Karpas-422 (cell line): ENCODE data around the gene MGAT5. TPM values are rescaled to one million over a fixed set of nuclear protein-coding genes. Genes with fewer than 3 reads are reported as not detected.

Source experiments
- DNase-seq: peaks from one replicate; pipeline ENCODE4 v3.0.0-alpha.2; 2015
- H2AFZ ChIP-seq: fragments of 200-600 bp; sonication (generic); 2 replicates; pipeline ENCODE4 v1.6.1; 2014; ENCODE audit warnings: antibody characterized with exemption, low read length, mixed read lengths
- H3K27ac ChIP-seq: fragments of 200-600 bp; sonication (generic); 2 replicates; pipeline ENCODE4 v1.5.1; 2014; ENCODE audit warnings: mild to moderate bottlenecking, low read length, moderate library complexity
- H3K27me3 ChIP-seq: fragments of 200-600 bp; sonication (generic); 2 replicates; pipeline ENCODE4 v1.6.1; 2014; ENCODE audit warnings: low read length, mixed read lengths
- H3K36me3 ChIP-seq: fragments of 200-600 bp; sonication (generic); 2 replicates; pipeline ENCODE4 v1.6.1; 2014; ENCODE audit warnings: low read length, mixed read lengths; ENCODE audit not compliant: insufficient read depth
- H3K4me1 ChIP-seq: fragments of 200-600 bp; sonication (generic); 2 replicates; pipeline ENCODE4 v1.6.1; 2014; ENCODE audit warnings: mild to moderate bottlenecking, low read length, mixed read lengths
- H3K4me2 ChIP-seq: fragments of 200-600 bp; sonication (generic); 2 replicates; pipeline ENCODE4 v1.6.1; 2014; ENCODE audit warnings: low read length, low read depth, mild to moderate bottlenecking; ENCODE audit not compliant: poor library complexity, severe bottlenecking
- H3K4me3 ChIP-seq: fragments of 200-600 bp; sonication (generic); 2 replicates; pipeline ENCODE4 v1.5.1; 2014; ENCODE audit warnings: mild to moderate bottlenecking, antibody characterized with exemption, low read length, mixed read lengths
- H3K79me2 ChIP-seq: fragments of 200-600 bp; sonication (generic); 2 replicates; pipeline ENCODE4 v1.6.1; 2014; ENCODE audit warnings: mild to moderate bottlenecking, low read length, mixed read lengths
- H3K9ac ChIP-seq: fragments of 200-600 bp; sonication (generic); 2 replicates; pipeline ENCODE4 v1.6.0; 2014; ENCODE audit warnings: low read length
- H3K9me2 ChIP-seq: fragments of 200-600 bp; sonication (generic), shearing (Covaris generic); replicated peaks from 2 replicates; pipeline ENCODE4 v1.6.0; 2014; ENCODE audit warnings: mild to moderate bottlenecking, low read length, moderate library complexity; ENCODE audit not compliant: insufficient read depth
- H3K9me3 ChIP-seq: fragments of 300-700, 200-600 bp; sonication (generic); 2 replicates; pipeline ENCODE4 v1.6.1; 2014; ENCODE audit warnings: low read length, mixed read lengths
- H4K20me1 ChIP-seq: fragments of 200-600 bp; sonication (generic); 2 replicates; pipeline ENCODE4 v1.6.1; 2014; ENCODE audit warnings: mild to moderate bottlenecking, antibody characterized with exemption, low read length, low read depth; ENCODE audit not compliant: insufficient read depth
- total RNA-seq: library from RNA; depleted of rRNA; stranded (reverse); fragments of >200 nt; shearing (Covaris generic); gene quantifications from 2 replicates; pipeline ENCODE4 v1.2.3, GENCODE V29; 2014; ENCODE audit warnings: low replicate concordance

The MGAT5 gene
- total RNA-seq, 1 experiment from 2014 or later: 22.7 TPM

DNA sequence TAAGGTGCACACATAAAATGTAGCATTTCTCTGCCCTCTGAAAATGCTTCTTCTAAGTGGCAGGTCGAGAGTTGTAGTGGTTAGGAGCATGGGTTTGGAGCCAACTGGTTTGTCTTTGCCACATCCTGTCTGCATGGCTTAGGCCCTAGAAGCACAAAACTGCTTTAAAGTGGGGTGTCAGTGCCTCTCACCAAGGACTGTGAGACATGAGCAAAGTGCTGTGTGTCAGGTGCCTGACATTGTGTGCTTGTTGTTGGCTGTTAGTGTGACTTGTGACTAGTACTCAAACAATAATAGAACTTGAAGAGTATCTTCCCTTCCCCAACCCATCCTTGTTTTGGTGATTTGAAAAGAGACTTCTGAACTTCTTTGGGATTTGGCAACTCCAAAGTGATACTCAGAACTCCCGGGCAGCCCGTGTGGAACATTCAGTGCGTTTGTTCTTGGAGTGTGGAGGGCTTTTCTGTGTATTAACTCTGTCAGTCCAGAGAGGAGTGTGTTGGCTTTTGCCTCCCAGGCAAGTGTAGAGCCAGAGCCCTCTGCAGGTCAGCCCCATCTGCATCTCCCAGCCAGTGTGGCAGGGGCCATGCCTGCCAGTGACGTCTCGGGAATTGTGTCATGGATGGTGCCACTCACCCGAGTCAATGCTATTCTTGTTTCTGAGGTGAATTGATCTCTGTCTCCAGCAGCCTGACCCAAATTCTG is 5.0 kb downstream of the MGAT5 start:
- no peaks in the 10 kb centered on the region for H3K9me2 ChIP-seq
- H2AFZ ChIP-seq: no peak overlapping the region
- H4K20me1 ChIP-seq: no peaks in the 10 kb centered on the region
- no peak overlapping the region for H3K27ac ChIP-seq
- no peaks in the 10 kb centered on the region for H3K9me3 ChIP-seq
- H3K4me3 ChIP-seq: no peak overlapping the region
- no peak overlapping the region for H3K9ac ChIP-seq
- H3K79me2 ChIP-seq: no peaks in the 10 kb centered on the region
- H3K4me2 ChIP-seq: no peak overlapping the region
- H3K4me1 ChIP-seq: peaks cover 42% of the 10 kb centered on the region
- DNase-seq: no peak
- no peaks in the 10 kb centered on the region for H3K36me3 ChIP-seq
- H3K27me3 ChIP-seq: no peaks in the 10 kb centered on the region

DNA sequence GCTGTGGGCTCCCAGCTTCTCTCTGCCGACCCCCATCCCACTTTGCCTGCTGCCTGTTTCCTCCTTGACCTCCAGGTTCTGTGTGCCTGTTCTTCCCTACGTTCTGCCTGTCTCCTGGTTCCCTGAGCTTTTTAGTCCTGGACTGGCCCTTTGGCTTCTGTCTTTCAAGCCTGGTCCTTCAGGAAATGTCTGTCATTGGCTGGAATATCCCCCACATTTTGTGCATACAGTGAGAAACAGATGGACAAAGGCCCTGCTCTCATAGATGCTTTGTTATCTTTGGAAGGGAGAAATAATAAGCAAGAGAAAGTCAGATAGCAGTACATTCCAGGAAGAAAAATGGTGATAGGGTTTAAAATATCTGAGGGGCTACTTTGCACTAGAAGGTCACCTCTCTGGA is 5.7 kb downstream of the MGAT5 start:
- Histone ChIP-seq H3K4me3 (no peak overlapping the region), H3K9me2 (no peaks in the 10 kb centered on the region), H3K4me1 (peaks cover 40% of the 10 kb centered on the region), H2AFZ (no peak overlapping the region), H3K4me2 (no peak overlapping the region), H3K9me3 (no peaks in the 10 kb centered on the region), H3K9ac (no peak overlapping the region), H3K36me3 (no peaks in the 10 kb centered on the region), H3K79me2 (no peaks in the 10 kb centered on the region), H4K20me1 (no peaks in the 10 kb centered on the region), H3K27ac (no peak overlapping the region), H3K27me3 (no peaks in the 10 kb centered on the region)
- no peak for DNase-seq

DNA sequence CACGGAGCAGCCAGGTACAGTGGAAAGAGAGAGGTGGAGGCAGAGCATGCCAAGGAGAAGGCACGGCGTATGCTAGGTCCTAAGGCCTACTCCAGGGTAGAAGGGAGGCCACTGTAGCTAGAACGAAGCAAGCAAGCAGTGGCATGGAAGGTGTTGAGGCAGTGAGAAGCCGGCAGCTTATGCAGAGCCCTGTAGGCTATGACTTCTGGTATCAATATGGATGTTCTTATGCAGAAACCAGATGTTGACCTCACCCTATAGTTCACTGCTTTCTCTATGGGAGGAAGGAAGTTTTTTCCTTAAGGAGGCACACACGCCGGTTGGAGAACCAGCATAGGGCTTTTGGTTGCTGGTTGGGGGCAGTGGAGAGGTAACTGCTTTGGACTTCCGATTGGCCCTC is 6.1 kb downstream of the MGAT5 start:
- H3K9ac ChIP-seq: no peak overlapping the region
- H3K36me3 ChIP-seq: no peaks in the 10 kb centered on the region
- H4K20me1 ChIP-seq: no peaks in the 10 kb centered on the region
- no peaks in the 10 kb centered on the region for H3K79me2 ChIP-seq
- H2AFZ ChIP-seq: no peak overlapping the region
- H3K4me3 ChIP-seq: no peak overlapping the region
- no peaks in the 10 kb centered on the region for H3K27me3 ChIP-seq
- no peak overlapping the region for H3K27ac ChIP-seq
- H3K4me2 ChIP-seq: no peak overlapping the region
- peaks cover 40% of the 10 kb centered on the region for H3K4me1 ChIP-seq
- DNase-seq: no peak
- H3K9me3 ChIP-seq: no peaks in the 10 kb centered on the region
- no peaks in the 10 kb centered on the region for H3K9me2 ChIP-seq

DNA sequence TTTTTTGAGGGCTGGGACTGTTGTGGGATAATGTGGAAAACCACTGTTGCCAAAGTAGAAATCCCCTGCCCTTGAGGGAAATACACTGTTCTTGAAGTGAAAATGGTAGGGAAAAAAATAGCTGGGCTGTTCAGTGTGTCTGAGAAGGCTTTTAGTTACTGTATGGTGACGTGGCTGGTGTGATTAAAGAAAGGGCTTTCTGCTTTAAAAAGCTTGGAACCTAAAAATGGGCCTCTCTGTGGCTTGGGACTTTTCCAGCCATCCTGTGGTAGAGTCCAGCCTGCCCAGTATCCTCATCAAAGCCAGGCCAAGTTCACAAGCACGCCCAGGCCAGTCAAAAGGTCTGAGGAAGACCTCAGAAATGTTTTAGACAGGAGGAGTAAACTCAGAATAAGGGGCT is 6.8 kb downstream of the MGAT5 start:
- Histone ChIP-seq H3K4me2 (no peak overlapping the region), H4K20me1 (no peaks in the 10 kb centered on the region), H3K4me1 (peaks cover 40% of the 10 kb centered on the region), H2AFZ (no peak overlapping the region), H3K9me2 (no peaks in the 10 kb centered on the region), H3K4me3 (no peak overlapping the region), H3K9ac (no peak overlapping the region), H3K27ac (no peak overlapping the region), H3K27me3 (no peaks in the 10 kb centered on the region), H3K36me3 (no peaks in the 10 kb centered on the region), H3K9me3 (no peaks in the 10 kb centered on the region), H3K79me2 (no peaks in the 10 kb centered on the region)
- no peak for DNase-seq

DNA sequence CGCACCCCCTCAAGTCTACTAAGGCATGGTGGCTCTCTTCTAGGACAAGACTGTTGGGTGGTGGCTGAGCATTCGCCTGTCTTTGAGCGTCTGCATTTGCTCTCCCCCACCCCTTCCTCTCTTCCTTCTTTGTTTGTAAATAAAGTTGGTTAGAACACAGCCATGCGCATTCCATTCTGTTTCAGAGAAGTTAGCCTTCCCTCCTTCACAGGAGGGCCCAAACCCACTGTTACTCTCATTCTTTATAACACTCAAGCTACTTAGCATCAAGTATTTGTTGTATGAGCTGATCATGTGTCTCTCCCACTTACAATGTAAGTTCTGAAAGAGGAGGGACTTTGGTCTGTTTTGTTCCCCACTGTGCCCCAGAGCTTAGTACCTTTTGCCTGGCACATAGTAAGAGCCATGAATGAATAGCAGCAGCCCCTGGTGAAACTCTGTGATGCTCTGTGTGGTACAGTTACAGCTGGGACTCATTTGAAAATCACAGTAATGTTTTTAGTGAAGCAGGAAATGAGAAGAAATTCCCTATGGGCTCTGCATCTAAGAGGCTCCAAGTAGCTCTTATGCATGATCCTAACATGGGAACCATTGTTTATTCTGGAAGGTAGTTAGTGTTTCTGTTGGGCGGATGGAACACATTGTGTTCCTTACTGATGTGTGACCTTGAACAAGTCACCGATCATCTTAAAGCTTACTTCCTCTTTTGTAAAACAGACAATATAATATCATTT is 7.7 kb downstream of the MGAT5 start:
- no peaks in the 10 kb centered on the region for H4K20me1 ChIP-seq
- H3K79me2 ChIP-seq: no peaks in the 10 kb centered on the region
- peak overlapping the region; percentile 29; the same call in 1 of the 2 replicates for H3K4me3 ChIP-seq
- no peaks in the 10 kb centered on the region for H3K27me3 ChIP-seq
- H2AFZ ChIP-seq: peak overlapping the region; percentile 67
- H3K4me1 ChIP-seq: peaks cover 40% of the 10 kb centered on the region
- no peaks in the 10 kb centered on the region for H3K9me2 ChIP-seq
- H3K36me3 ChIP-seq: no peaks in the 10 kb centered on the region
- peak; percentile 75 for DNase-seq
- no peaks in the 10 kb centered on the region for H3K9me3 ChIP-seq
- H3K4me2 ChIP-seq: peak overlapping the region; percentile 64
- H3K27ac ChIP-seq: peak overlapping the region; percentile 82
- peak overlapping the region; percentile 53 for H3K9ac ChIP-seq

DNA sequence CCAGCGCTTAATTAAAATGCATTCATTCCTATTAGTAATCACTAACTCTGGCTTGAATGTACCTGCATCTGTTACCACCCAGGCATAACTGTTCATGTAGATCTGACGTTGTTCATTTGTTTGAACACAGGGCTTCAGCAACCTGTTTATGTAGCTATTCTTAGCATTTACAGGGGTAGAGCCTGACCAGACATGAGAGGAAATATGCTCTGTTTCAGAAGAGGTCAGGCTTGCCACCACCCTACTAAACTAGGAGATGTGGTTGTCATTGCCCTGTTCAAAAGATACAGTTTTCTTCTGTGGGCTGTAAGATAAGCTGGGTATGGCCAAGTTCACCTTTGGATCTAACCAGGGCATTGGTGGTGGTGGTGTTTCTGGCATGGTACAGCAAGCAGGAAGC is 8.8 kb downstream of the MGAT5 start:
- Histone ChIP-seq H2AFZ (no peak overlapping the region), H3K9ac (peak overlapping the region; percentile 35), H4K20me1 (no peaks in the 10 kb centered on the region), H3K9me3 (no peaks in the 10 kb centered on the region), H3K36me3 (no peaks in the 10 kb centered on the region), H3K27me3 (no peaks in the 10 kb centered on the region), H3K4me1 (peaks cover 48% of the 10 kb centered on the region), H3K4me3 (no peak overlapping the region; the same call in 1 of the 2 replicates), H3K4me2 (peak overlapping the region; percentile 64), H3K9me2 (no peaks in the 10 kb centered on the region), H3K79me2 (no peaks in the 10 kb centered on the region), H3K27ac (peak overlapping the region; percentile 82)
- DNase-seq: no peak

DNA sequence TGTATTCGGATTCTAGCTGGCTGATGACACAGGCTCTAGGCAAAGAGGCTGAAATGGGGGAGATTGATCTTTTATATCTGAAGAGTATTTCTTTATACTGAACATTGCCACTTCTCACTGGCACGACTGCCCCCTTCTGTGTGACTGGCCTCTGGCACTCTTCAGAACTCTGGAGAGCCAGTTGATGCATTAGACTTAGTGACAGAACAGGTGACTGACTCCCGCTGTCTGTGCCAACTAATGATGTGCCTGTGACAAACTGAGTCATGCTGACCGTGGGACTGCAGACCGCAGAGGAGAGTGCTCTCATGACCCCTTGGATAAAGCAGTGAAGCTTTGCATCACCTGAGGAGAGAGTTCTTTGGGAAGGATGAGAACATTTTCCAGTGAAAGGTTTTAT is 14.4 kb downstream of the MGAT5 start:
- no peaks in the 10 kb centered on the region for H4K20me1 ChIP-seq
- peaks cover 58% of the 10 kb centered on the region for H3K4me1 ChIP-seq
- no peaks in the 10 kb centered on the region for H3K9me3 ChIP-seq
- H3K27me3 ChIP-seq: no peaks in the 10 kb centered on the region
- no peak for DNase-seq
- H3K9me2 ChIP-seq: no peaks in the 10 kb centered on the region
- no peaks in the 10 kb centered on the region; the same call in 1 of the 2 replicates for H3K36me3 ChIP-seq
- H2AFZ ChIP-seq: no peak overlapping the region
- H3K27ac ChIP-seq: no peak overlapping the region
- H3K79me2 ChIP-seq: no peaks in the 10 kb centered on the region
- no peak overlapping the region for H3K9ac ChIP-seq
- H3K4me2 ChIP-seq: no peak overlapping the region
- no peak overlapping the region for H3K4me3 ChIP-seq

DNA sequence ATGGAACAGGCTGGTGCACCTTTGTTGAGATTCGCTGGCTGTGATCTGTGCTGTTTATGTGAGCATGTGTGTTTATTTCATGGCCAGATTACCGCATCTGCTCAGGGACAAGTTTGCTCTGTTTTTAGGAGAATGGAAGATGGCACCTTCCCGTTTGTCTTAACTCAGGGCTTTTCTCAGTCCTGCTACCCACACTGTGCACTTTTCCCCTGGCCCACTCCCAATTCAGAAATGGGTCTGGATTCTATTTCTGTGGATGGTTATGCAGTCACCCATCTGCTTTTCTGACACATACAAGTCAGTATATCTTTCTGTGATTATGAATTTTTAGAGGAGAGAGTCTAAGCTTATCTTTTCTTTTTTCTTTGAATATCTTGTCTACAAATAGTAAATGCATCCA is 15.4 kb downstream of the MGAT5 start:
- no peak overlapping the region for H3K27ac ChIP-seq
- H3K27me3 ChIP-seq: no peaks in the 10 kb centered on the region
- no peak overlapping the region for H2AFZ ChIP-seq
- H3K9me3 ChIP-seq: no peaks in the 10 kb centered on the region
- no peaks in the 10 kb centered on the region for H3K9me2 ChIP-seq
- DNase-seq: no peak
- no peak overlapping the region for H3K4me2 ChIP-seq
- H3K9ac ChIP-seq: no peak overlapping the region
- peaks cover 58% of the 10 kb centered on the region for H3K4me1 ChIP-seq
- H3K4me3 ChIP-seq: no peak overlapping the region
- no peaks in the 10 kb centered on the region for H4K20me1 ChIP-seq
- no peaks in the 10 kb centered on the region; the same call in 1 of the 2 replicates for H3K36me3 ChIP-seq
- no peaks in the 10 kb centered on the region for H3K79me2 ChIP-seq
